Neural progenitor cell (in vitro differentiated cells): ENCODE data around the gene EPHA3.

Source experiments
- CTCF ChIP-seq: fragments of 200-600 bp; sonication (generic); IDR thresholded peaks from 2 replicates; pipeline ENCODE4 v1.5.1; 2017; ENCODE audit warnings: antibody characterized with exemption, mild to moderate bottlenecking
- EZH2 ChIP-seq: fragments of 200-600 bp; sonication (generic); IDR thresholded peaks from 2 replicates; pipeline ENCODE4 v1.6.1; 2017; ENCODE audit warnings: antibody characterized with exemption, mild to moderate bottlenecking, moderate library complexity
- EZH2phosphoT487 ChIP-seq: fragments of 200-600 bp; sonication (generic); IDR thresholded peaks from 2 replicates; pipeline ENCODE4 v1.6.1; 2017; ENCODE audit warnings: antibody characterized with exemption

- TF ChIP-seq EZH2 (no peak), CTCF (no peak), EZH2phosphoT487 (no peak)
Measured at GRCh38 chr3:89061259-89061658, 46.2 kb upstream of the EPHA3 start.
